B cell (primary cell): ENCODE results near the gene CEP131. TPM values are rescaled to one million over a fixed set of nuclear protein-coding genes. Genes with fewer than 3 reads are reported as not detected.

ENCODE experiments used
- ATAC-seq: fragments of 200-7000 bp; cut with Tn5 transposase; one replicate; pipeline ENCODE4 v1.10.0; 2021; ENCODE audit warnings: low read depth, mild to moderate bottlenecking, moderate number of reproducible peaks, moderate library complexity
- CTCF ChIA-PET: fragments of 350-600 bp; sonication (Branson Sonifier 250); formaldehyde crosslinking; loops from one replicate; lab custom pipeline; 2021; ENCODE audit warnings: antibody characterized with exemption, inconsistent platforms; lab: Charles Lee
- POLR2A ChIA-PET: fragments of 350-600 bp; sonication (Branson Sonifier 250); formaldehyde crosslinking; loops from one replicate; lab custom pipeline; 2021; ENCODE audit warnings: antibody characterized with exemption; lab: Charles Lee
- DNase-seq: peaks from one replicate; pipeline ENCODE4 v3.0.0; 2013
- H2AFZ ChIP-seq: 2 replicates; pipeline ENCODE4 v1.6.1; 2012; ENCODE audit warnings: mild to moderate bottlenecking, low read depth, low read length; ENCODE audit not compliant: insufficient read depth, poor library complexity, severe bottlenecking
- H3K27ac ChIP-seq, 2 donors: 1 replicate in 1 of 2; 2 replicates in 1 of 2; pipeline ENCODE4 v1.5.1; 2012 to 2013; ENCODE audit warnings: low read length in 2 of 2, mild to moderate bottlenecking in 2 of 2, moderate library complexity in 1 of 2
- H3K27me3 ChIP-seq, 4 experiments: fragments of 200-600 bp in 1 of 4; sonication (generic) in 1 of 4; replicated peaks in 1 of 4; 1 replicate in 2 of 4; 2 replicates in 2 of 4; pipeline versions ENCODE4 v1.6.1 to v1.7.0; 2013 to 2016; ENCODE audit warnings: low read length in 3 of 4, mild to moderate bottlenecking in 2 of 4, mixed read lengths in 1 of 4, moderate library complexity in 1 of 4; ENCODE audit not compliant: insufficient read depth in 4 of 4, control insufficient read depth in 3 of 4; ENCODE audit errors: control extremely low read depth in 1 of 4
- H3K36me3 ChIP-seq, 2 experiments: replicated peaks in 1 of 2; 1 replicate in 1 of 2; 2 replicates in 1 of 2; pipeline versions ENCODE4 v1.6.1 to v1.7.1; 2013; ENCODE audit warnings: low read length in 1 of 2; ENCODE audit not compliant: insufficient read depth in 2 of 2, control insufficient read depth in 1 of 2; ENCODE audit errors: control extremely low read depth in 1 of 2, extremely low read depth in 1 of 2
- H3K4me1 ChIP-seq, 2 donors: fragments of 200-600 bp in 1 of 2; sonication (generic) in 1 of 2; 1 replicate in 1 of 2; 2 replicates in 1 of 2; pipeline versions ENCODE4 v1.5.1 to v1.6.1; 2013 to 2017; ENCODE audit warnings: low read length in 2 of 2; ENCODE audit not compliant: control insufficient read depth in 2 of 2, insufficient read depth in 2 of 2
- H3K4me2 ChIP-seq: replicated peaks from 2 replicates; pipeline ENCODE3; 2012; ENCODE audit warnings: mild to moderate bottlenecking, low read depth, low read length; ENCODE audit not compliant: poor library complexity, severe bottlenecking
- H3K4me3 ChIP-seq, 5 experiments: fragments of 200-600 bp in 1 of 5; sonication (generic) in 1 of 5; 1 replicate in 3 of 5; 2 replicates in 2 of 5; pipeline versions ENCODE4 v1.5.1 to v1.7.0; 2011 to 2016; ENCODE audit warnings: low read length in 4 of 5, mild to moderate bottlenecking in 4 of 5, low read depth in 2 of 5, control low read depth in 1 of 5, moderate library complexity in 1 of 5; ENCODE audit not compliant: insufficient read depth in 1 of 5; ENCODE audit errors: control extremely low read depth in 1 of 5, extremely low read depth in 1 of 5
- H3K79me2 ChIP-seq: fragments of 200-600 bp; sonication (generic); one replicate; pipeline ENCODE4 v1.6.0; 2016; ENCODE audit warnings: low read length; ENCODE audit not compliant: control insufficient read depth, insufficient read depth
- H3K9ac ChIP-seq: fragments of 200-600 bp; sonication (generic); 2 replicates; pipeline ENCODE4 v1.6.1; 2017; ENCODE audit warnings: mild to moderate bottlenecking, low read length, moderate library complexity
- H3K9me3 ChIP-seq, 3 donors: one replicate each; pipeline versions ENCODE4 v1.6.1 to v1.7.1; 2013; ENCODE audit warnings: low read length in 2 of 3; ENCODE audit not compliant: control insufficient read depth in 2 of 3, insufficient read depth in 1 of 3; ENCODE audit errors: control extremely low read depth in 1 of 3
- H4K20me1 ChIP-seq: 2 replicates; pipeline ENCODE4 v1.6.0; 2012; ENCODE audit warnings: mild to moderate bottlenecking, low read length; ENCODE audit not compliant: insufficient read depth, control insufficient read depth, poor library complexity, severe bottlenecking
- H3K27ac Mint-ChIP-seq: one replicate; pipeline ENCODE4 v1.8.0; 2021; ENCODE audit warnings: mixed read lengths
- H3K27me3 Mint-ChIP-seq: one replicate; pipeline ENCODE4 v1.8.0; 2021; ENCODE audit warnings: mixed read lengths
- H3K4me1 Mint-ChIP-seq: one replicate; pipeline ENCODE4 v1.8.0; 2021; ENCODE audit warnings: mixed read lengths
- H3K4me3 Mint-ChIP-seq: one replicate; pipeline ENCODE4 v1.8.0; 2021; ENCODE audit warnings: mixed read lengths
- H3K9me3 Mint-ChIP-seq: one replicate; pipeline ENCODE4 v1.8.0; 2022; ENCODE audit warnings: mixed read lengths; ENCODE audit not compliant: insufficient read depth
- EZH2 ChIP-seq: IDR thresholded peaks from 2 replicates; pipeline ENCODE4 v1.6.1; 2012; ENCODE audit warnings: borderline replicate concordance, low read depth, mild to moderate bottlenecking, moderate library complexity, low read length; ENCODE audit not compliant: insufficient read depth, poor library complexity, severe bottlenecking
- WGBS: methylation state at CpG from one replicate; pipeline ENCODE4 v1.1.5; 2013; ENCODE audit warnings: missing lambda C conversion rate; ENCODE audit not compliant: insufficient coverage; 5-methylcytosine and 5-hydroxymethylcytosine counted together
- intact Hi-C: fragments of 100-400 bp; cut with micrococcal nuclease; formaldehyde crosslinking; loops from one replicate; pipeline ENCODE4 v1.10.0; 2022
- polyA minus RNA-seq: library from RNA; depleted of rRNA, polyadenylated mRNA; stranded (reverse); fragments of >200 nt; gene quantifications from 2 replicates; pipeline ENCODE4 v1.2.3, GENCODE V29; 2012
- polyA plus RNA-seq: library from polyadenylated mRNA; depleted of rRNA; stranded (reverse); fragments of >200 nt; gene quantifications from 2 replicates; pipeline ENCODE4 v1.2.3, GENCODE V29; 2012
- total RNA-seq, 2 donors: library from RNA; stranded (reverse); fragments of 120-200 nt in 1 of 2; gene quantifications; 1 replicate in 1 of 2; 2 replicates in 1 of 2; pipeline versions ENCODE4 v1.2.3 to v1.2.4, GENCODE V29; 2013 to 2022
- TF ChIP-seq, protein P1 (sequence below): fragments of 200-600 bp; IDR thresholded peaks from one replicate; pipeline ENCODE4 v1.8.0; 2022; ENCODE audit warnings: antibody characterized with exemption, mild to moderate bottlenecking

Gene CEP131
- 18.8 and 19.3 TPM in 2 replicates for total RNA-seq
- 12.0 TPM for total RNA-seq (2013)
- polyA plus RNA-seq, result 25.5 and 35.0 TPM in 2 replicates
- polyA minus RNA-seq, result 16.6 and 19.7 TPM in 2 replicates

DNA sequence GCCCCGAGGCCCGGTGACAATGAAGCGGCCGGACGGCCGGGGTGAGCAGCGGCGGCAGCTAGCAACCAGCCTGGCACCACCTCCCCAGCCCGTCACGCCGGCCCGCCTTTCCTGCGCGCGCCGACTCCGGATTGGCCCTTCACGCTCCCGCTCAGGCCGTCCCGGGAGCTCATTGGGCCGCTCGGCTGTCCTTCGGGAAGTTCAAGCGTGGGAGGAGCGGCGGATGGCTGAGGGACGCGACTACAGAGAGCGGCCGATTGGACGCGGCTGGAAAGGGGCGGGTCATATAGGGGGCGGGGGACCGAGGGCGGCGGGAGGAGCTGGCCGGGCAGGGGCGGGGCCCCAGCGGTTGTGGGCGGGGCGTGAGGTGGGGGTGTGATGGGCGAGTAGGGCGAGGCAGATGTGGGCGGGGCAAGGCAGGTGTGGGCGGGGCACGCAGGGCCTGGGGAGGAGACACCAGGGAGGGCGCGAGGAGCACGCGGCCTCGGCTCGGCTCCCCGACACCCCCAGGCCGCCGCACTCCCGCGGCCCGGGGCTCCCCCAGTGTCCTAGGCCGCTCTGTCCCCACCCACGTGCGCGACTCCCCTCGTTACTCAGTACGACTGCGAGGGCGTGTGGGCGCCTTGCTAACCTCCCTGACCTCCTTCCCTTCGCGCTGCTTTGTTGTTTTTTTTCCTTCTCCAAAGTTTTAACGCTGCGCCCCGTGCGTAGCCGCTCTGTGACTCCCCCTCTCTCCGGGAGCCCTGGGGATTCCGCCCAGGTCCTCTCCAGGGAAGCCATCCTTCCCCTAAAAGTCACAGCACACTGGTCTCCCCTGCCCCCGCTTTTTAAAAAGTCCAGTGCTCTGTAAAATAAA, at the start of gene CEP131:
Gene CEP131 (minus strand): TSS at position 60 of the 856 bp plus-strand sequence. CDS start 2,909 bp downstream, outside the sequence.
- WGBS, result under 1% methylated on average over 70 of the region's 79 CpGs
- Mint-ChIP-seq H3K27ac (peak within 1 kb of the TSS; percentile 87), H3K9me3 (no peaks in the 10 kb centered on the region), H3K27me3 (no peaks in the 10 kb centered on the region), H3K4me3 (peak within 1 kb of the TSS; percentile 91), H3K4me1 (peaks cover 33% of the 10 kb centered on the region)
- Histone ChIP-seq H3K9me3 (peaks cover 0 to 9% (median 0%) of the 10 kb centered on the region in 3 donors), H4K20me1 (peaks cover 9% of the 10 kb centered on the region), H3K4me3 (peak within 1 kb of the TSS; percentile 11 to 76 (median 64)), H3K27ac (peak within 1 kb of the TSS; percentile 38 to 88), H3K79me2 (peaks cover 17% of the 10 kb centered on the region), H3K36me3 (peaks cover 0 to 10% of the 10 kb centered on the region in 2 experiments), H3K4me2 (peak within 1 kb of the TSS; percentile 96), H3K4me1 (peaks cover 25 to 35% of the 10 kb centered on the region in 2 donors), H3K9ac (peak within 1 kb of the TSS; percentile 74), H3K27me3 (no peaks in the 10 kb centered on the region), H2AFZ (peak within 1 kb of the TSS; percentile 95)
- TF ChIP-seq, protein P1, sequence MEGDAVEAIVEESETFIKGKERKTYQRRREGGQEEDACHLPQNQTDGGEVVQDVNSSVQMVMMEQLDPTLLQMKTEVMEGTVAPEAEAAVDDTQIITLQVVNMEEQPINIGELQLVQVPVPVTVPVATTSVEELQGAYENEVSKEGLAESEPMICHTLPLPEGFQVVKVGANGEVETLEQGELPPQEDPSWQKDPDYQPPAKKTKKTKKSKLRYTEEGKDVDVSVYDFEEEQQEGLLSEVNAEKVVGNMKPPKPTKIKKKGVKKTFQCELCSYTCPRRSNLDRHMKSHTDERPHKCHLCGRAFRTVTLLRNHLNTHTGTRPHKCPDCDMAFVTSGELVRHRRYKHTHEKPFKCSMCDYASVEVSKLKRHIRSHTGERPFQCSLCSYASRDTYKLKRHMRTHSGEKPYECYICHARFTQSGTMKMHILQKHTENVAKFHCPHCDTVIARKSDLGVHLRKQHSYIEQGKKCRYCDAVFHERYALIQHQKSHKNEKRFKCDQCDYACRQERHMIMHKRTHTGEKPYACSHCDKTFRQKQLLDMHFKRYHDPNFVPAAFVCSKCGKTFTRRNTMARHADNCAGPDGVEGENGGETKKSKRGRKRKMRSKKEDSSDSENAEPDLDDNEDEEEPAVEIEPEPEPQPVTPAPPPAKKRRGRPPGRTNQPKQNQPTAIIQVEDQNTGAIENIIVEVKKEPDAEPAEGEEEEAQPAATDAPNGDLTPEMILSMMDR, result no peak
- TF ChIP-seq EZH2, result no peak
- DNase-seq, result peak; percentile 98
- ChIA-PET POLR2A (interaction anchor here (0.6 to 1.3 kb wide), 7 partner anchors 16 to 988 kb away, joined by 3 to 18 read pairs (median 4); partner anchors contain the start of genes FAAP100, NDUFAF8, SLC38A10 and TEPSIN), CTCF (interaction anchor here (1.0 to 1.4 kb wide), 3 partner anchors 17 to 378 kb away, joined by 4 to 12 read pairs (median 4); partner anchors contain the start of genes NDUFAF8 and TEPSIN)
- ATAC-seq, result peak; percentile 92
- intact Hi-C loops, result loop anchor here (1.0 to 5.0 kb wide), 5 partner anchors 16 to 1076 kb away; partner anchors contain the start of genes EIF4A3, FAAP100, NDUFAF8 and RNF213
